HG03442 (cell line): ENCODE results near the gene DUSP9.

ENCODE experiments used
- ATAC-seq: cut with Tn5 transposase; IDR thresholded peaks from one replicate; pipeline ENCODE4 v1.9.1; 2021; ENCODE audit warnings: mild to moderate bottlenecking, moderate library complexity; ENCODE audit not compliant: unreplicated experiment

The DUSP9 gene

GRCh38 chrX:153635788-153636668 is 11.0 kb upstream of the DUSP9 start:
- ATAC-seq: no peak

- ATAC-seq: no peak
Measured at GRCh38 chrX:153636716-153637115, 10.3 kb upstream of the DUSP9 start.

- no peak for ATAC-seq
Measured at GRCh38 chrX:153637121-153638040, 9.6 kb upstream of the DUSP9 start.

- no peak for ATAC-seq
Measured at GRCh38 chrX:153638041-153638371, 9.0 kb upstream of the DUSP9 start.

GRCh38 chrX:153638436-153639176 is 8.4 kb upstream of the DUSP9 start:
- no peak for ATAC-seq

GRCh38 chrX:153639177-153640044 is 7.6 kb upstream of the DUSP9 start:
- no peak for ATAC-seq

- ATAC-seq: no peak
Measured at GRCh38 chrX:153640045-153640686, 6.8 kb upstream of the DUSP9 start.

- no peak for ATAC-seq
Measured at GRCh38 chrX:153640736-153641575, 6.0 kb upstream of the DUSP9 start.

- ATAC-seq: no peak
Measured at GRCh38 chrX:153641627-153642026, 5.4 kb upstream of the DUSP9 start.

- ATAC-seq: no peak
Measured at GRCh38 chrX:153642051-153642654, 4.8 kb upstream of the DUSP9 start.

- no peak for ATAC-seq
Measured at GRCh38 chrX:153642655-153643430, 4.2 kb upstream of the DUSP9 start.

GRCh38 chrX:153643431-153644351 is 3.3 kb upstream of the DUSP9 start:
- no peak for ATAC-seq

GRCh38 chrX:153644356-153645125 is 2.5 kb upstream of the DUSP9 start:
- ATAC-seq: no peak

GRCh38 chrX:153645151-153645550 is 1.9 kb upstream of the DUSP9 start:
- no peak for ATAC-seq

GRCh38 chrX:153645921-153646488 is 998 bp upstream of the DUSP9 start:
- ATAC-seq: no peak
